GM13977 (cell line): ENCODE results near the gene ZNF454.

Experiments
- DNase-seq: peaks from one replicate; pipeline ENCODE4 v3.0.0; 2012; ENCODE audit warnings: low spot score
- CTCF ChIP-seq: IDR thresholded peaks from 2 replicates; pipeline ENCODE4 v1.5.1; 2012; ENCODE audit warnings: mild to moderate bottlenecking, control low read depth; ENCODE audit not compliant: insufficient read depth; ENCODE audit errors: extremely low read depth, missing control alignments
- in situ Hi-C: fragments of 300-500 bp; cut with MboI; formaldehyde crosslinking; loops from one replicate; pipeline ENCODE4 v1.12.0; 2022; ENCODE audit warnings: low sequenced_read_pairs, low pct_unique_long_range_greater_than_20kb, mixed read lengths, inconsistent platforms; ENCODE audit not compliant: unreplicated experiment

The ZNF454 gene

DNA sequence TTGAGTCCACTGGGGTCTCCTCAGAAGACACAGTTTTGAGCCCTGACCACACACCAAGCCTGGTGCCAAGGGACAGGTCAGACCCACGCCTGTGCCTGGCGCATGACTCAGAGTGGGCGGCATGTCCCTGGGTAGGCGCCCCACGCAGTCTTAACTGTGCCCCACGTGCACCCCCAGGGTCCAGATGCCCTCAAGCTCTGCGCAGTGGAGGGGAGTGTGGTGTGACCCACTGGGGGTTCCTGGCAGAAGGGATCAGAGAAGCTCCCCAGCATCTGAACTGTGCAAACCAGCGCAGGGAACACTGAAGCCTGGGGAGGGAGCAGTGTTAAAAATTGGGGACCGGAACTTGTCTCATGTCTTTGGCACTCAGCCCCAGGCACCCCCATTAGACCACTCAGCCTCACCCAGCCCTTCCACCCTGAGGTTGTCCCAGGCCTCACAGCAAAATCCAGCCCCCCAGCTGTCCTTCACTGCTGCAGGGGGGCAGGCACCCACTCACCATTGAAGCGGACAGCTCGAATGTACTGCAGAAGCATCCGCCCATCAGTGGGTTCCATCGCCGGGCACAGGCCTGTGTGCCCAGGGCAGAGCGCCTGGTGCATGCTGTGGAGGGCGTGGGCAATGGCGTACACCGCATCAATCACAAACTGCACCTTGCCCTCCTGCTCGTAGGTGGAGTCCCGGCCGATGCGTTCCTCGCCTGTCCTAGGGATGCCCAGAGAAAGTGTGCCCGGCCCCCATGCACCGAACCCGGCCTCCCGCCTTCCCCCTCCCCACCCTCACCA lies 47.6 kb downstream of the ZNF454 start:
- no peak for TF ChIP-seq CTCF
- in situ Hi-C loops: no loop called here
- no peak for DNase-seq

DNA sequence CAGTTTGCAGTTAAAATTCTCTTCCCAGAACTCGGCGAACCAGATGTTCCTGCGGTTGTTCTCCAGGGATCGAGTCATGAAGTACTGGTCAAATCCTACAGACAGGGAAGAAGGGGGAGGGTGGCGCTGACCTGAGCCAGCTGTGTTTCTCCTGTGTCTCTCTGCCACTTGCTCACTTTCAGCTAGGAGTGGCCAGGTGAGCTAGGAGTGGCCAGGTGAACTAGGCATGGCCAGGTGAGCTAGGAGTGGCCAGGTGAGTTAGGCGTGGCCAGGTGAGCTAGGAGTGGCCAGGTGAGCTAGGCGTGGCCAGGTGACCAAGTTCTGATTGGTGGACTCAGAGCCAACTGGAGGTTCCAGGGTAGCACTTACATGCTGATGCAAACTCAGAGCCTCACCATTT lies 48.3 kb downstream of the ZNF454 start:
- DNase-seq: no peak
- in situ Hi-C loops: no loop called here
- no peak for TF ChIP-seq CTCF

DNA sequence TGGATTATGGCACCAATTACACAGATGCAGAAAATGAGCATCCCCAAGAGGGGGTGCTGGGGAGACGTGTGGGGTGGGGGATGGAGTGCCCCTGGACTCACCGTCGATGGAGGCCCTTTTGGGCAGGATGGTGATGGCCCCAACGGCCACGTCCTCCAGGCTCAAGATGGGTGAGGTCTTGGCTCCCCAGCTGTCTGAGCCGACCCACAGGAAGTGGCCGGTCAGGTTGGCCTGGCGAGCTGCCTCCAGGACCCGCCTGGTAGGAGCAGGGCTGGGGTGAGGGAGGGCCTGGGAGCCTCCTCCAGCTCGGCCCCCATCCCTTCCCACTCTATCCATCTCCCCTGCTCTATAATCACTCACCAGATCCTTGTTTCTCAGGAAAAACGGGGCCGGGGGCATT lies 49.5 kb downstream of the ZNF454 start:
- in situ Hi-C loops: no loop called here
- TF ChIP-seq CTCF: no peak
- no peak for DNase-seq

DNA sequence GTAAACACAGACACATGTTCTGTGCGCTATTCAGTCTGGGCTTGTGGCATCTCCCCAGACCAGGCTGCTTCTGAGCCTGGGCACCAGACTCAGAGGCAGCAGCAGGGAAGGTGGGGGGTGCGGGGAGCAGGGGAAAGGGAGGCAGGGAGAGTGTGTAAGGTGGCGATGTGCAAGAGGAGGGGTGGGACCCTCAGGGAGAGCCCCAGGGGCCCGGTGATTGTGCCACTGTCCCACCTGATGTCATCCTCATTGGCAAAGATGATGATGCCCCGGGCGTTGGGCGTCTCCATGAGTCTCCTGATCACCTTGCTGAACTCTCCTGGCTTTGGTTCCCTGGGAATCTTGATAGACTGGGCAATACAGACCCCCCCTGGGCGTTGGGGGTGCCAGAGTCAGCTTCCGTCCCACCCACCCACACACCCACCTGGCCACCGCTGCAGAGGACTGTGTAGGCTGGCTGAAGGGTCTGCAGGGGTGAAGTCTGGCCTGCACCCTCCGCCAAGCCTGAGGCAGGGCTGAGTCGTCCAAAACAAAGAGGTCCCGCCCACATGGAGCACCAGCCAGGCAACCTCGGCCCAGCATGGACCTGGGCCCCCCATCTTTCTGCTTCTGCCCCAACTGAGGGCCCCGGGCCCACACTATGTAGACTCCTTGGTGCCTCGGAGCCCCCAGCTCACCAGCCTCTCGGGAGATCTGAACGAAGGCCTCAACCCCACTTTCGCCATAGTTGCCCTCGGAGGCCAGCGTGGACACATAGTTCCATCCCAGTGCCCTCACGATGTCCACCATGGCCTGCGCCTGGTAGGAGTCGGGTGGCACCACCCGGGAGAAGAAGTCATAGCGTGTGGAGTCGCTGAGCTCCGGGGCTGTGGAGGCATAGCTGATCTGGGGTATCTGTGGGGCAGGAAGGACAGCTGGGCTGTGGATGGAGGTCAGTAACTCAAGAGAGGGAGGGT lies 50.5 kb downstream of the ZNF454 start:
- TF ChIP-seq CTCF: no peak
- in situ Hi-C loops: no loop called here
- no peak for DNase-seq

DNA sequence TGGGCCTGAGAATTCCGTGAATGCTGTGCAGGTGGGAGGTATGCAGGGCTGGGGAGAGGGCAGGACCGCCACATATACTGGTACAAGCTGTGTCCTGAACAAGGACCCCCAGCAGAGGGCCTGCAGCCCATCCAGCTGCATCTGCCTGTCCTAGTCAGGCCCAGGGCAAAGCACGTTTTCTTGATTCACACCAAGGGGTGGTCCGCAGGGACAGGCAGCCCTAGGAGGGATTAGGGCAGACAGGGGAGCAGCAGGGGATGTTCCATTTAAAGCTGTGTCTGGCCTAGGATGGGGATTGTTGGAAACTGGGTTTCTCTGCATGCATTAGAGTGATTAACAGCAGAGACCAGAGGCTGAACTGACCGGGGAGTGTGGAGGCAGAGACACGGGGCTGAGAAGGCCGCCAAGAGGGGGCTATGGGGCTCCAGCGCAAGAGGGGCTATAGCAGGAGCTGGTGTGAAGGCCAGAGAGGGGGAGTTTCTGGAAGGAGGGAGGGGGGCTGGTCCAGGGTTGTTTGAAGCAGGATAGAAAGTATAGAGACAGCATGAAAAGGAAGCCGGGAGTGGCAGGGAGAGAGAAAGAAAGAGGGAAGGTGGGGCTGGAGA lies 51.4 kb downstream of the ZNF454 start:
- DNase-seq: no peak

More for the DNA sequence above, 51.4 kb downstream of the ZNF454 start:
- in situ Hi-C loops: no loop called here
- no peak for TF ChIP-seq CTCF
